DND-41 (cell line): ENCODE data around the gene RTP2.
A peak's percentile ranks its signal among the peaks of the same experiment; 100 is the strongest.

Source experiments
- ATAC-seq: fragments of 200-7000 bp; cut with Tn5 transposase; 3 replicates; pipeline ENCODE4 v1.9.1; 2021; ENCODE audit warnings: low read depth; ENCODE audit not compliant: insufficient read depth
- DNase-seq: peaks from one replicate; pipeline ENCODE4 v3.0.0-alpha.2; 2020
- H2AFZ ChIP-seq: 2 replicates; pipeline ENCODE4 v1.6.0; 2012; ENCODE audit warnings: low read depth, low read length
- H3K27ac ChIP-seq: 2 replicates; pipeline ENCODE4 v1.5.1; 2012; ENCODE audit warnings: low read length, inconsistent platforms
- H3K27me3 ChIP-seq: fragments of 200-600 bp; sonication (generic); 2 replicates; pipeline ENCODE4 v1.6.0; 2012; ENCODE audit warnings: low read length, mild to moderate bottlenecking, inconsistent platforms; ENCODE audit not compliant: insufficient read depth, poor library complexity
- H3K36me3 ChIP-seq: 2 replicates; pipeline ENCODE4 v1.5.1; 2012; ENCODE audit warnings: low read length, inconsistent platforms; ENCODE audit not compliant: insufficient read depth
- H3K4me1 ChIP-seq: 2 replicates; pipeline ENCODE4 v1.5.1; 2012; ENCODE audit warnings: mild to moderate bottlenecking, low read length; ENCODE audit not compliant: insufficient read depth
- H3K4me2 ChIP-seq: 2 replicates; pipeline ENCODE4 v1.6.0; 2012; ENCODE audit warnings: mild to moderate bottlenecking, moderate library complexity, low read length, inconsistent platforms; ENCODE audit not compliant: insufficient read depth
- H3K4me3 ChIP-seq, 2 experiments: fragments of 200-600 bp in 1 of 2; shearing (Covaris generic) in 1 of 2; 2 replicates each; pipeline ENCODE4 v1.5.1; 2012 to 2016; ENCODE audit warnings: inconsistent platforms in 2 of 2, low read length in 2 of 2, mild to moderate bottlenecking in 2 of 2, low read depth in 1 of 2, moderate library complexity in 1 of 2
- H3K79me2 ChIP-seq: 2 replicates; pipeline ENCODE4 v1.6.0; 2012; ENCODE audit warnings: low read length, inconsistent platforms; ENCODE audit not compliant: insufficient read depth
- H3K9ac ChIP-seq: 2 replicates; pipeline ENCODE4 v1.6.0; 2012; ENCODE audit warnings: low read depth, mild to moderate bottlenecking, inconsistent platforms, low read length, moderate library complexity
- H3K9me3 ChIP-seq: 2 replicates; pipeline ENCODE4 v1.5.1; 2012; ENCODE audit warnings: low read length, moderate library complexity, mild to moderate bottlenecking, inconsistent platforms; ENCODE audit not compliant: insufficient read depth, severe bottlenecking
- H4K20me1 ChIP-seq: 2 replicates; pipeline ENCODE4 v1.6.0; 2012; ENCODE audit warnings: low read length; ENCODE audit not compliant: insufficient read depth
- CTCF ChIP-seq: IDR thresholded peaks from 2 replicates; pipeline ENCODE4 v1.5.1; 2012; ENCODE audit warnings: borderline replicate concordance, low read length, moderate library complexity, mild to moderate bottlenecking; ENCODE audit not compliant: poor library complexity, severe bottlenecking; ENCODE audit errors: extremely low read depth
- EZH2 ChIP-seq: IDR thresholded peaks from 3 replicates; pipeline ENCODE4 v1.6.1; 2012; ENCODE audit warnings: borderline replicate concordance, low read depth, mild to moderate bottlenecking, moderate library complexity, low read length, inconsistent platforms; ENCODE audit not compliant: severe bottlenecking

RTP2 gene

GRCh38 chr3:187679638-187680396 lies 22.5 kb downstream of the RTP2 start:
- Histone ChIP-seq H3K9ac (no peak overlapping the region), H3K36me3 (no peaks in the 10 kb centered on the region), H3K4me2 (no peak overlapping the region), H3K9me3 (no peaks in the 10 kb centered on the region), H3K4me3 (no peak overlapping the region), H4K20me1 (no peaks in the 10 kb centered on the region), H2AFZ (no peak overlapping the region), H3K27ac (no peak overlapping the region), H3K4me1 (no peaks in the 10 kb centered on the region), H3K79me2 (no peaks in the 10 kb centered on the region), H3K27me3 (peaks cover 9% of the 10 kb centered on the region)
- ATAC-seq (peak; percentile 78), DNase-seq (peak; percentile 65)
- TF ChIP-seq CTCF: peak; percentile 96
- TF ChIP-seq EZH2: no peak

DNA sequence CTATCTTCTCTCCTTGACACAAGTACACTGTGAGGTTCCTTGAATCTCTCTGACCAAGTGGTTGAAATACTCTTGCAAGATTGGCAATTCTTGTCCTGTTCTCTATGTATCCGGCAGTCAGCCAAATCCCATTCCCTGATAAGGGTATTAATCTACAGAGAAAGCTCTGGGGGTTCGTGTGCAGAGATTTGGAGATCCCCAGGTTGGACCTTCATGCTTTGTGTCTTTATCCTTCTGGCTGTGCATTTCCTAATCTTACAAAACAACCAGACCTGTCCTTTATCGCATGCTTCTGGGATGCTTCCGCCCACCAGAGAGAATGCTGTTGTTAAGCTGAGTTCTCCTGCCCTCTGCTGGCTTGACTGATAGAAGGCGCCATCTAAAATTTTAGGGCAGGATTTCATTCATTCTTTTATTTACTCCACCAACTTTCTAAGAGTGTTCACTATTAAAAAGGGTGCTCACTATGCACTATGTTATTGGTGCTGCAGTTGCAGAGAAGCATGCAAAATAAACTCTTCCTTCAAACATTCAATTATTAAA lies 23.6 kb downstream of the RTP2 start:
- DNase-seq: peak; percentile 33
- Histone ChIP-seq H3K4me3 (no peak overlapping the region), H3K4me1 (no peaks in the 10 kb centered on the region), H3K4me2 (no peak overlapping the region), H3K27ac (no peak overlapping the region), H3K36me3 (no peaks in the 10 kb centered on the region), H3K27me3 (peaks cover 12% of the 10 kb centered on the region), H4K20me1 (no peaks in the 10 kb centered on the region), H3K9me3 (no peaks in the 10 kb centered on the region), H3K9ac (no peak overlapping the region), H3K79me2 (no peaks in the 10 kb centered on the region), H2AFZ (no peak overlapping the region)
- ATAC-seq: peak; percentile 59; the same call in 1 of the 3 replicates
- no peak for TF ChIP-seq EZH2
- peak; percentile 66 for TF ChIP-seq CTCF

DNA sequence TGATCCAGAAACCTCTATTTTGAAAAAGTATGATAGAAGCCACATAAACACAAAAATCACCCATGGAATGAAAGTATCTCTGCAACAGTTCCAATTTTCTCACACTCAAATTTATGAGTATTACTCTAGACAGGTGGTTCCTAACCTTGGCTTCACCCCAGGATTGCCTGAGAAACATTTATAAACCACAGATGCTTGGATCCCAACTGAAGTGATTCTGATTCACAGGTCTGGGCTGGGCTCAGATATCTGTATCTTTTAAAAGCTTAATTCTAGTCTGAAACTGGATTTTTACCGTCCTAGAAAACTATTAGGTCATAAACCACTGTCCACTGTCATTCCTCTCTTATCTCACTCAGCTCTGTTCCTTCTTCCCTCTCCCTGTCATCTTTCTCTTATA lies 24.8 kb downstream of the RTP2 start:
- no peaks in the 10 kb centered on the region for H3K9me3 ChIP-seq
- DNase-seq: no peak
- no peak overlapping the region for H3K9ac ChIP-seq
- H3K4me3 ChIP-seq: no peak overlapping the region
- H3K4me2 ChIP-seq: no peak overlapping the region
- H3K4me1 ChIP-seq: no peaks in the 10 kb centered on the region
- H3K36me3 ChIP-seq: no peaks in the 10 kb centered on the region
- no peak overlapping the region for H2AFZ ChIP-seq
- no peaks in the 10 kb centered on the region for H4K20me1 ChIP-seq
- no peak for ATAC-seq
- H3K79me2 ChIP-seq: no peaks in the 10 kb centered on the region
- no peak for TF ChIP-seq CTCF
- TF ChIP-seq EZH2: no peak
- H3K27ac ChIP-seq: no peak overlapping the region
- H3K27me3 ChIP-seq: peaks cover 12% of the 10 kb centered on the region
